CD8-positive, alpha-beta memory T cell (primary cell): ENCODE data around the gene ANAPC1. TPM values are rescaled to one million over a fixed set of nuclear protein-coding genes. Genes with fewer than 3 reads are reported as not detected.

Source experiments
- CTCF ChIA-PET: fragments of 350-600 bp; sonication (Branson Sonifier 250); formaldehyde crosslinking; loops from one replicate; lab custom pipeline; 2021; ENCODE audit warnings: antibody characterized with exemption; lab: Charles Lee
- POLR2A ChIA-PET: fragments of 350-600 bp; sonication (Branson Sonifier 250); formaldehyde crosslinking; loops from one replicate; lab custom pipeline; 2021; ENCODE audit warnings: antibody characterized with exemption; lab: Charles Lee
- DNase-seq, 5 donors: peaks; one replicate each; pipeline versions ENCODE4 v3.0.0 to v3.0.0-alpha.2; 2020 to 2022; ENCODE audit warnings: mixed read lengths in 1 of 5
- H3K27ac ChIP-seq: one replicate; pipeline ENCODE4 v1.7.0; 2013; ENCODE audit warnings: low read depth, mild to moderate bottlenecking, low read length, moderate library complexity
- H3K27me3 ChIP-seq: 2 replicates; pipeline ENCODE4 v1.7.0; 2013; ENCODE audit warnings: low read length, mild to moderate bottlenecking; ENCODE audit not compliant: insufficient read depth, poor library complexity, severe bottlenecking
- H3K36me3 ChIP-seq: 2 replicates; pipeline ENCODE4 v1.7.0; 2013; ENCODE audit warnings: mild to moderate bottlenecking, low read length, moderate library complexity; ENCODE audit not compliant: insufficient read depth
- H3K4me1 ChIP-seq: 2 replicates; pipeline ENCODE4 v1.7.0; 2013; ENCODE audit warnings: mild to moderate bottlenecking, low read length, moderate library complexity; ENCODE audit not compliant: insufficient read depth
- H3K4me3 ChIP-seq: 2 replicates; pipeline ENCODE4 v1.7.0; 2013; ENCODE audit warnings: mild to moderate bottlenecking, low read length
- H3K9me3 ChIP-seq: 2 replicates; pipeline ENCODE4 v1.7.0; 2013; ENCODE audit warnings: mild to moderate bottlenecking, low read length
- H3K27ac Mint-ChIP-seq, 8 donors: one replicate each; pipeline ENCODE4 v1.8.0; 2020 to 2021; ENCODE audit warnings: mixed read lengths in 8 of 8, mild to moderate bottlenecking in 6 of 8, inconsistent platforms in 3 of 8, moderate library complexity in 3 of 8
- H3K27me3 Mint-ChIP-seq, 2 donors: one replicate each; pipeline ENCODE4 v1.8.0; 2020 to 2021; ENCODE audit warnings: mixed read lengths in 2 of 2, mild to moderate bottlenecking in 1 of 2, moderate library complexity in 1 of 2
- H3K36me3 Mint-ChIP-seq, 3 donors: one replicate each; pipeline ENCODE4 v1.8.0; 2020 to 2021; ENCODE audit warnings: mixed read lengths in 3 of 3, inconsistent platforms in 1 of 3, mild to moderate bottlenecking in 1 of 3
- H3K4me1 Mint-ChIP-seq, 3 donors: one replicate each; pipeline ENCODE4 v1.8.0; 2020 to 2021; ENCODE audit warnings: mixed read lengths in 3 of 3, inconsistent platforms in 1 of 3, mild to moderate bottlenecking in 1 of 3
- H3K4me3 Mint-ChIP-seq, 7 donors: one replicate each; pipeline ENCODE4 v1.8.0; 2020 to 2021; ENCODE audit warnings: mixed read lengths in 7 of 7, mild to moderate bottlenecking in 6 of 7, moderate library complexity in 4 of 7, inconsistent platforms in 2 of 7
- H3K9me3 Mint-ChIP-seq, 5 donors: one replicate each; pipeline ENCODE4 v1.8.0; 2020 to 2022; ENCODE audit warnings: mixed read lengths in 5 of 5, mild to moderate bottlenecking in 3 of 5, moderate library complexity in 2 of 5, inconsistent platforms in 1 of 5
- polyA plus RNA-seq: library from polyadenylated mRNA; unstranded; fragments of 300-500 nt; fragmentation: Illumina TruSeq; gene quantifications from one replicate; pipeline ENCODE4 v1.2.3, GENCODE V29; 2021
- total RNA-seq, 2 experiments: library from RNA; stranded (reverse); gene quantifications; one replicate each; pipeline ENCODE4 v1.2.3, GENCODE V29; 2021

Gene ANAPC1
- total RNA-seq (100 to 1,000 TPM; 128 to 131 TPM), polyA plus RNA-seq (28.9 TPM)

- ChIA-PET POLR2A (interaction anchor here (0.7 to 1.3 kb wide), 2 partner anchors 171 to 1364 kb away, joined by 3 to 6 read pairs; no protein-coding TSS in a partner anchor), CTCF (interaction anchor here (1.0 kb wide), 1 partner anchor 9 kb away, joined by 3 read pairs; no protein-coding TSS in a partner anchor)
- peaks cover 0 to 14% (median 2%) of the 10 kb centered on the region in 3 donors for H3K36me3 Mint-ChIP-seq
- H3K9me3 Mint-ChIP-seq: no peaks in the 10 kb centered on the region
- H3K4me3 ChIP-seq: peak within 1 kb of the TSS; percentile 98
- peak; percentile 78 to 89 (median 79) for DNase-seq
- H3K27ac ChIP-seq: peak within 1 kb of the TSS; percentile 96
- H3K27me3 ChIP-seq: no peaks in the 10 kb centered on the region
- H3K4me1 ChIP-seq: peaks cover 8% of the 10 kb centered on the region
- H3K36me3 ChIP-seq: no peaks in the 10 kb centered on the region
- peak within 1 kb of the TSS; percentile 83 to 99 (median 96) for H3K27ac Mint-ChIP-seq
- peak within 1 kb of the TSS; percentile 92 to 98 (median 94) for H3K4me3 Mint-ChIP-seq
- no peaks in the 10 kb centered on the region for H3K27me3 Mint-ChIP-seq
- peaks cover 12 to 26% (median 19%) of the 10 kb centered on the region in 3 donors for H3K4me1 Mint-ChIP-seq
- no peaks in the 10 kb centered on the region for H3K9me3 ChIP-seq
Measured at GRCh38 chr2:111883661-111884591, at the start of gene ANAPC1. Gene ANAPC1 (minus strand): TSS chr2:111884193. CDS start chr2:111880825, 3,368 bp downstream.

GRCh38 chr2:111932841-111933291 is 48.9 kb upstream of the ANAPC1 start:
- Histone ChIP-seq H3K27me3 (no peaks in the 10 kb centered on the region), H3K4me3 (no peak overlapping the region), H3K36me3 (no peaks in the 10 kb centered on the region), H3K9me3 (no peaks in the 10 kb centered on the region), H3K4me1 (no peaks in the 10 kb centered on the region), H3K27ac (no peak overlapping the region)
- no peaks in the 10 kb centered on the region for H3K36me3 Mint-ChIP-seq
- H3K27ac Mint-ChIP-seq: no peak overlapping the region
- H3K4me1 Mint-ChIP-seq: no peaks in the 10 kb centered on the region
- no peak overlapping the region for H3K4me3 Mint-ChIP-seq
- ChIA-PET CTCF (no interaction called here), POLR2A (no interaction called here)
- no peaks in the 10 kb centered on the region for H3K9me3 Mint-ChIP-seq
- peaks cover 2 to 25% of the 10 kb centered on the region in 2 donors for H3K27me3 Mint-ChIP-seq
- DNase-seq: no peak

GRCh38 chr2:111930875-111931274 is 46.9 kb upstream of the ANAPC1 start:
- H3K36me3 Mint-ChIP-seq: no peaks in the 10 kb centered on the region
- no peaks in the 10 kb centered on the region for H3K4me1 ChIP-seq
- H3K9me3 ChIP-seq: no peaks in the 10 kb centered on the region
- DNase-seq: no peak
- H3K36me3 ChIP-seq: no peaks in the 10 kb centered on the region
- no peak overlapping the region for H3K4me3 ChIP-seq
- no peak overlapping the region for H3K4me3 Mint-ChIP-seq
- no peaks in the 10 kb centered on the region for H3K9me3 Mint-ChIP-seq
- ChIA-PET POLR2A (no interaction called here), CTCF (no interaction called here)
- H3K4me1 Mint-ChIP-seq: no peaks in the 10 kb centered on the region
- H3K27ac Mint-ChIP-seq: peak overlapping the region in 1 of 8 donors; percentile 17
- H3K27me3 ChIP-seq: no peaks in the 10 kb centered on the region
- peaks cover 2 to 27% of the 10 kb centered on the region in 2 donors for H3K27me3 Mint-ChIP-seq
- H3K27ac ChIP-seq: no peak overlapping the region

GRCh38 chr2:111930409-111930808 is 46.4 kb upstream of the ANAPC1 start:
- POLR2A ChIA-PET: no interaction called here
- Histone ChIP-seq H3K36me3 (no peaks in the 10 kb centered on the region), H3K27me3 (no peaks in the 10 kb centered on the region), H3K9me3 (no peaks in the 10 kb centered on the region), H3K4me3 (no peak overlapping the region), H3K27ac (no peak overlapping the region), H3K4me1 (no peaks in the 10 kb centered on the region)
- Mint-ChIP-seq H3K4me1 (no peaks in the 10 kb centered on the region), H3K9me3 (no peaks in the 10 kb centered on the region), H3K27me3 (peaks cover 2 to 27% of the 10 kb centered on the region in 2 donors), H3K36me3 (no peaks in the 10 kb centered on the region), H3K4me3 (no peak overlapping the region), H3K27ac (peak overlapping the region in 1 of 8 donors; percentile 47)
- no peak for DNase-seq
- CTCF ChIA-PET: no interaction called here

GRCh38 chr2:111927723-111928122 is 43.7 kb upstream of the ANAPC1 start:
- ChIA-PET CTCF (no interaction called here), POLR2A (no interaction called here)
- no peak for DNase-seq
- no peaks in the 10 kb centered on the region for H3K27me3 ChIP-seq
- Mint-ChIP-seq H3K36me3 (no peaks in the 10 kb centered on the region), H3K27me3 (peaks cover 0 to 15% of the 10 kb centered on the region in 2 donors), H3K4me3 (no peak overlapping the region), H3K27ac (peak overlapping the region in 1 of 8 donors; percentile 20), H3K9me3 (no peaks in the 10 kb centered on the region), H3K4me1 (no peaks in the 10 kb centered on the region)
- H3K4me3 ChIP-seq: no peak overlapping the region
- no peak overlapping the region for H3K27ac ChIP-seq
- no peaks in the 10 kb centered on the region for H3K9me3 ChIP-seq
- H3K36me3 ChIP-seq: no peaks in the 10 kb centered on the region
- no peaks in the 10 kb centered on the region for H3K4me1 ChIP-seq

- Mint-ChIP-seq H3K9me3 (no peaks in the 10 kb centered on the region), H3K4me1 (no peaks in the 10 kb centered on the region), H3K36me3 (no peaks in the 10 kb centered on the region), H3K4me3 (no peak overlapping the region), H3K27ac (peak overlapping the region in 1 of 8 donors; percentile 47), H3K27me3 (peaks cover 0 to 21% of the 10 kb centered on the region in 2 donors)
- DNase-seq: no peak
- no peak overlapping the region for H3K27ac ChIP-seq
- CTCF ChIA-PET: no interaction called here
- POLR2A ChIA-PET: interaction anchor here (0.6 kb wide), 1 partner anchor 1097 kb away, joined by 3 read pairs; no protein-coding TSS in a partner anchor
- H3K4me3 ChIP-seq: no peak overlapping the region
- no peaks in the 10 kb centered on the region for H3K36me3 ChIP-seq
- H3K4me1 ChIP-seq: no peaks in the 10 kb centered on the region
- H3K9me3 ChIP-seq: no peaks in the 10 kb centered on the region
- H3K27me3 ChIP-seq: no peaks in the 10 kb centered on the region
Measured at GRCh38 chr2:111924617-111925107, 40.7 kb upstream of the ANAPC1 start.

GRCh38 chr2:111923276-111923804 is 39.3 kb upstream of the ANAPC1 start:
- peak overlapping the region in 1 of 8 donors; percentile 9 for H3K27ac Mint-ChIP-seq
- no peaks in the 10 kb centered on the region for H3K9me3 ChIP-seq
- no peaks in the 10 kb centered on the region for H3K27me3 ChIP-seq
- no peaks in the 10 kb centered on the region for H3K36me3 ChIP-seq
- H3K4me1 Mint-ChIP-seq: no peaks in the 10 kb centered on the region
- peaks cover 0 to 21% of the 10 kb centered on the region in 2 donors for H3K27me3 Mint-ChIP-seq
- no peak overlapping the region for H3K4me3 ChIP-seq
- no peak overlapping the region for H3K4me3 Mint-ChIP-seq
- ChIA-PET CTCF (no interaction called here), POLR2A (no interaction called here)
- H3K36me3 Mint-ChIP-seq: no peaks in the 10 kb centered on the region
- no peaks in the 10 kb centered on the region for H3K9me3 Mint-ChIP-seq
- no peaks in the 10 kb centered on the region for H3K4me1 ChIP-seq
- H3K27ac ChIP-seq: no peak overlapping the region
- DNase-seq: no peak
